LNCAP (cell line): ENCODE data around the gene MIPOL1.

ENCODE experiments used
- TF ChIP-seq, protein P1 (sequence below): fragments of 450-650 bp; IDR thresholded peaks from 2 replicates; pipeline ENCODE4 v1.5.1; 2017; ENCODE audit warnings: mild to moderate bottlenecking

Gene MIPOL1

DNA sequence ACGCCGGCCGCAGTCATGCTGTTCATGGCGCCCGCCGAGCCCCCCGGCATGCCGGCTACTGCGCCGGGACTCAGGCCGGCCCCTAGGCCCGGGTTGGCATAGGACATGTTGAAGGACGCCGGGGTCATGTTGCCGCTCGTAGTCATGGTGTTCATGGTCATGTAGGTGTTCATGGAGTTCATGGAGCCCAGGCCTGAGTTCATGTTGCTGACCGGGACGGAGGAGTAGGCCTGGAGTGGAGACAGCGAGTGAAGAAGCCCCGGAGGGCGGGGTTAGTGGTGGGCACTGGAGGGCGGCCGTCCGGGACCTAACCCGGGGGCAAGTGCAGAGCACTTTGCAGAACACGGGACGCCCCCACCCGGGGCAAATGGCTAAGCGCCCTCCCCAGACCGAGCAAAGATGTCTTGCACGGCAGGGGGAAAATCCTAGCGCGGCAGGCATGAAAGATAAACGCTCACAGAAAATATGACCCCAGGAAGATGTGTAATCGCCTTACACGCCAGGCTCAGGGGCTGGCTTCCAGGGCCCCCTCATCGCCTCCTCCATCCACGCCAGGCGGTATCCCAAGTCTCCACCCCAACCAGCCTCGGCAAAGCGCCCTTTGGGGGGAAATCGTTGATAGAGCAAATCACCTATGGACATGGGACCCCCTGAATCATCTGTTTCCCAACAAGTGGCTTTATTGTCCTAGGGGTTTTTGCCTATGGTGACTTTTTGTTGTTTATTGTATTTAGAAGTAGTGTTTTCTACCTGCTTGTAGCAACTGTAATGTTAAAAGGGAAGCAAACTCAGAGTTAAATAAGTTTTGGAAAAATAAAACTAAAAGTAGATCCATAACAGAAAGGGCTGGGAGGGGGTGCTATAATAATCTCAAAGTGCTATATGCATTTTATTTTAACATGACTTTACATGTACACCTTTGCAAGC, 395.0 kb downstream of the MIPOL1 start:
- TF ChIP-seq, protein P1, sequence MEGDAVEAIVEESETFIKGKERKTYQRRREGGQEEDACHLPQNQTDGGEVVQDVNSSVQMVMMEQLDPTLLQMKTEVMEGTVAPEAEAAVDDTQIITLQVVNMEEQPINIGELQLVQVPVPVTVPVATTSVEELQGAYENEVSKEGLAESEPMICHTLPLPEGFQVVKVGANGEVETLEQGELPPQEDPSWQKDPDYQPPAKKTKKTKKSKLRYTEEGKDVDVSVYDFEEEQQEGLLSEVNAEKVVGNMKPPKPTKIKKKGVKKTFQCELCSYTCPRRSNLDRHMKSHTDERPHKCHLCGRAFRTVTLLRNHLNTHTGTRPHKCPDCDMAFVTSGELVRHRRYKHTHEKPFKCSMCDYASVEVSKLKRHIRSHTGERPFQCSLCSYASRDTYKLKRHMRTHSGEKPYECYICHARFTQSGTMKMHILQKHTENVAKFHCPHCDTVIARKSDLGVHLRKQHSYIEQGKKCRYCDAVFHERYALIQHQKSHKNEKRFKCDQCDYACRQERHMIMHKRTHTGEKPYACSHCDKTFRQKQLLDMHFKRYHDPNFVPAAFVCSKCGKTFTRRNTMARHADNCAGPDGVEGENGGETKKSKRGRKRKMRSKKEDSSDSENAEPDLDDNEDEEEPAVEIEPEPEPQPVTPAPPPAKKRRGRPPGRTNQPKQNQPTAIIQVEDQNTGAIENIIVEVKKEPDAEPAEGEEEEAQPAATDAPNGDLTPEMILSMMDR: no peak

DNA sequence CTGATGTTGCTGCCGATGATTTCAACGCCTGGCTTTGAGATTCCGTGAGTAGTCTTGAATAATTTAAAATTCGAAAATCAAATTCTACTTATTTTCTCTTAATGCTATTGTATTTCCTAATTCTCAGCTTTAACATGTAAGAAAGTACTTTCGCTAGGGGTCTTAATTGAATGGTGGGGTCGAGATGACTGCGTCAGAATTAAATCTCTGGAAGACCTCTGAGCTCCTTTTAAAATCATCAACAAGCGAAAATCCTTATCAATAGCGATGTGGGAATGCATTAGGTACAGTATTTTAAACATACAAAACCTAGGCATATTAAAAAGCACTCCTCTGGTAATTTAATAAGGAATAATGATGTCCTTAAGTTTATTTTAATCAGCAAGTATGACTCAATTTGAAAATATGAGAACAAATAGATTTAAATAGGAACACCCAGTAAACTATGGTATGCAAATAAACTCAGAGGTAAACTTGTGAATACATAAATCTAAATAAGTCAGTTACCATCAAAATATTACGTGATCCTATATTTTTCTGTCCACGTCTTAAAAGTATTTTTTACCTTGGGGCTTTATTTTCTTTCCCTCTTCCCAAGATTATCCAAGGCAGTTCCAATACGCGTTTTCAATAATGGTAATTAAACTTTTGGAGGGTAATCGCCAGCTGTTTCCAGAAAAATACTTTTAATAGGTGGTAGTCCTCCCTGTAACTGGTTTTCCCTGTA, 395.9 kb downstream of the MIPOL1 start:
- TF ChIP-seq, protein P1: no peak

DNA sequence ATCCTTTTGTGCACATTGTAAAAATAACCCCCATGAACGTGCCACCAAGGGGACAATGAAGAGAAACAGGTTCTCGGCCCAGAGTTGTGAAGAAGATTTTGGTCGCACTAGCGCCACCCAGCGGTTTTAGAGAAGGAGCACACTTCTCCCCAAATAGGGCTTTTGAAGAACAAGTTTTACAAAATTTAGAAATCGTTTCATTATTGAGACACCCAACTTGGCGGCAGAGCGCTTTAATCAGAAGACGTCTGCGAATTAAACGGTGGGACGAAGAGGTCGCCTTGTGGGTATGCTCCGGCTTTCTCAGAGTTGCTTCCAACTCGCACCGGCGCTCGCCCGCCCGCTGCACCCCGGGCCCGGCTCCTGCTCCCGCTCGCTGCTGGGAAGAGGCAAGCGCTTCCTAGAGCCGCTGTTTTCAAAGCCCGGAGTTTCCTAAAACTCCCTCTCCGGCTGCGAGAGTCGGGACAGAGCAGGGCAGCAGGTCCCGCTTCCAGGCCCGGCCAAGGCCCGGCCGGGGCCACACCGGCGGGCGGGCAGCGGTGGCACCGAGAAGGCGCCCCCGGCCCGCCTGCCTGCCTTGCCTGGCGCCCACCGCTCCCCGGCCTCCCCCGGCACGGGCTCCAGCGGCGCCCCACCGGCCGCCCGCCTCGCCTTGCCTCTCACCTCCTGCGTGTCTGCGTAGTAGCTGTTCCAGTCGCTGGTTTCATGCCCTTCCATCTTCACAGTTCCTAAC, 396.7 kb downstream of the MIPOL1 start:
- TF ChIP-seq, protein P1: peak; percentile 89

DNA sequence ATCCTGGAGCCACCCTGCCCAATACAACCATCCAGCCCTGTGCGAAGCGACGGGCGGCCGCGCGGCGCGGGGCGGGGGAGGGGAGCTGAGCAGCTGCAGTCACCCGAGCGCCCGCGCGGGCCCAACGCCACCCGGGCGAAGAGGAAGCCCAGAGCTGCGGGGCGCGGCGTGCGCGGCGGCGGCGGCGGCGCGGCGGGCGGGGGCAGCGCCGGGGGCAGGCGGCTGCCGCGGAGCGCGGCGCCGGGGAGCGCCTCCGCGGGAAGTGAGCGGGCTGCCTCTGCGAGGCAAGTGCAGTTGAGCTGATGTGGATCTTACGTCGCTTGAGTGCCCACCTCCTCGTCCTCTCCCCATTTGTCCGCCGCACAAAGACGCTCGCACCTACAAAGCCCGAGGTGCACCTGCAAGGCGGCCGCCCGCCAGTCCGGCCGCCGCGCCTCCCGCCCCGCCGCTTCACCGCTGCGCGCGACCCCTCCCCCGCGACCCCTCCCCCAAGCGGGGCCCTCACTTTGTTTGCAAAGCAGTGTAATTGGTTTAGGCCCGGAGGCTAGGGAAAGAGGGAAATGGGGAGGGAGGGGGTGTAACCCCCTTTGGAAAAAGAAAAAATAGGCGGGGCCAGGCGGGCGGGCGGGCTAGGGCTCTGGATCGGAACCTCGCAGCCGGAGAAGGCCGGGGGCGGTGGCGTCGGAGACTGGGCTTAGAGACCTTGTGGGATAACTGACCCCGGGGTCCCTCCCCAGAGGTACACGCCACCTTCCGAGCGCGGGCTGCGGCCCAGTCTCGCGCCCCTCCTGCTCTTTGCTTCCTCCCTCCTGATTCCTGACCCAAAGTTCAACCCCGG, 397.5 kb downstream of the MIPOL1 start, which contains the start of the genes FOXA1 and TTC6:
FOXA1 (minus strand) TSS at position 279 of the 838 bp plus-strand sequence; CDS start at position 2, 277 bp downstream.
TTC6 (plus strand) TSS at position 659 of the 838 bp plus-strand sequence. CDS start 26,436 bp downstream, outside the sequence.
- TF ChIP-seq, protein P1: no peak

DNA sequence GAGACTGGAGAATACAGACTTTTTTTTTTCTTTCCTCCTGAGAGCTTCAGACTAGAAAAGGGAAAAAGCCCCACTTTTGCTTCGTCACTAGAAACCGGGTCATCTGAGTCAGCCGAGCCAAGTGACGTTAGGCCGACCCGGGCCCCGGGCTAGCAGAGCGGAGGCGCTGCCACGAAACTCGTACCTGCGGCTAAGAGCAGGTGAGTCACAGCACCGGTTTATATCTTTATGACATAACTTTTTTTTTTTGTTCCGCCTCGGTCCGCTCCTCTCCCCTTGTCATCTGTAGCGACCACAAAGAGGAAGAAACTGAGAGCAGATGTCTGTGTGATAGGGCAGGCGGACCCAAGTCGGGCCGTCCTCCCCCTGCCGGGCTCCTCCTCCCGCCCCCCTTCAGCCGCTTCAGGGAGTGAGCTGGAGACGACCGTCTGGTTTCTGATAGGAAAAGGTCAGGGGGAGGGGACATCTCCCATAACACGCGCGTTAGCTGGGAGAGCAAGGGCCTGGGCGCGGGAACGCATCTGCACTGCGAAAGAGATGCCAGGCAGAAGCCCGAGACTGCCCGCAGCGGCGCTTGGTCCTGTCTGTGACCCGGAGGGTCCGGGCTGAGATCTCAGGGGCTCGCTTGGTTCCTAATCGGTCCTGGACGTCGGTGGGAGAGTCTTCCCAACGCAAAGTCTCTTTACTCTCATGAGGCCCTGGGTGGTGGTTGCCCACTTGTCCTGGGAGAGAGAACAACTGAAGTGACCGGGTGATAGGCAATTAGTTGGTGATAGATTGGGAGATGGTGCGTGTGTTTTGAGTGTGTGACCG, 398.3 kb downstream of the MIPOL1 start:
- TF ChIP-seq, protein P1: no peak

DNA sequence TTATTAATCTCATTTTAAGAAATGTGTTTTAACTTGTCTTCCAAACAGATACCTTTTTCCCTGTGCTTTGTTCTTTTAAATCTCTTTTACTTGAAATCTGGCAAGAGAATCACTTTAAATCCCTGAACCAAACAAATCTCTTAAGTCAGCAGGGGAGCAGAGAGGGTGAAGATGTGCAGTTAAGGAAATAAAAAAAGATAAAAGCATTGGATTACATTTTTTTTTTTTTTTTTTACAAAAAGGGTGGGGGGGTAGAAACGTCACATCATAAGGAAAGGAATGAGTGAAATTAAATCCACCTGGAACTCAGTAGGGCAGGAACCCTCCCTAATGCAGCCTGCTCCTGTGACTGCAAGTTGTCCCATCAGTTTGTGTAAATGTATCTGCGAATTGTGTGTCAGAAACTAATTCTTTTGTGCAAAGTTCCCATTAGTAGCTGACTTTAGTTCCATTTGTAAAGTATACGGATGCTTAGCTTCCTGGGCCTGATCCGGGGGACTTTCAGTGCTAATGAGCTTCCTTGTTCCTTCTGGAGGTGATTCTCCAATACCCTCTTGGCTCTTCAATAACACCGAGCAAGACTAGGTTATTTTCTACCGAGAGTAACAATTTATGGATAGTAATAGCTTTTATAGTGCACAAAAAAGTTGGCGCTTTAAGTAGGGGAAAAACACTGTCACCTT, 399.2 kb downstream of the MIPOL1 start:
- TF ChIP-seq, protein P1: no peak
